Cerebellar cortex (tissue), 1 donor: ENCODE data around the gene SAT1.

Experiments used
- DNase-seq: peaks from one replicate; pipeline ENCODE4 v3.0.0-alpha.2; 2015; ENCODE audit warnings: low spot score

The SAT1 gene

DNA sequence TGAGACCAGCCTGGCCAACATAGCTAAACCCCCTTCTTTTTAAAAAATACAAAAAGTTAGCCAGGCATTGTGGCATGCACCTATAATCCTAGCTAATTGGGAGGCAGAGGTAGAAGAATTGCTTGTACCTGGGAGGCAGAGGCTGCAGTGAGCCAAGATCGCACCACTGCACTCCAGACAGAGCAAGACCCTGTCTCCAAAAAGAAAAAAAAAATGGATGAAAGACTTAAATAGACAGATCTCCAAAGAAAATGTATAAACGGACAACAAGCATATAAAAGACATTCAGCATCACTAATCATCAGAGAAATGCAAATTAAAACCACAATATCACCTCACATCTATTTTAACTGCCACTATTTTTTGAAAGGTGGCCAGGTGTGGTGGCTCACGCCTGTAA is 6.6 kb upstream of the SAT1 start:
- DNase-seq = no peak

DNA sequence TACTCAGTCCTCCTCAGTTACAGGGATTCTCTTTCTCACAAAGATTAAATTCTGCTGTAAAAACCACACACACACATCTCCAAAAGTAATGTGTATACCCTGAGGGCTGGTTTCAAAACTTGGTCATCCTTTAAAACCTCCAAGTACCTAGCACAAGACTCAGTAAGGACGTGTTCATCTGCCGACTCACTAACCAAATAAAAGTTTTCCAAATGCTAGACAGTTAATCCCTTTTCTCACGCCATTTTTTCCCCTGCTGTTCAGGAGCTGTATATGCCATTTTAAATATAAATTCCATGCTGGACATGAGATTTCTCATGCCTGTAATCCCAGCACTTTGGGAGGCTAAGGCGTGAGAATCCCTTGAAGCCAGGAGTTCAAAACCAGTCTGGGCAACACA is 3.9 kb upstream of the SAT1 start:
- DNase-seq = no peak

DNA sequence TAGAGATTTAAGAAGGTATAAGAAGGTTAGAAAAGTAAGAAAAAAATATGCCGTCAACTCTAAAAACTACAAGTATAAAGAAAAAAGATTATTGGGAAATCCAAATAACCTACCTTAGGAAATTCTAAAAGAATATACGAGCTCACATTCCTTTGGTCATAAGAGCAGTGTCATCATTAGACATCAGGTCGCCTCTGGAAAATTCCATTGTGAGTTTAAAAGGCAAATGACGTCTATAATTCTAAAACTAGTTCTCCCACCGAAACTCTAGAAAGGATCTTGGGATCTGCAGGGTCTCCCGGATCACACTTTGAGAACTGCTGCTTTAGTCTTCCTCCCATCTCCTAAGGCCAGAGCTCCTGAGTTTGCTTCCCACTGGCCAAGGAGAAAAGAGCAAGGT is 518 bp upstream of the SAT1 start:
- no peak for DNase-seq

DNA sequence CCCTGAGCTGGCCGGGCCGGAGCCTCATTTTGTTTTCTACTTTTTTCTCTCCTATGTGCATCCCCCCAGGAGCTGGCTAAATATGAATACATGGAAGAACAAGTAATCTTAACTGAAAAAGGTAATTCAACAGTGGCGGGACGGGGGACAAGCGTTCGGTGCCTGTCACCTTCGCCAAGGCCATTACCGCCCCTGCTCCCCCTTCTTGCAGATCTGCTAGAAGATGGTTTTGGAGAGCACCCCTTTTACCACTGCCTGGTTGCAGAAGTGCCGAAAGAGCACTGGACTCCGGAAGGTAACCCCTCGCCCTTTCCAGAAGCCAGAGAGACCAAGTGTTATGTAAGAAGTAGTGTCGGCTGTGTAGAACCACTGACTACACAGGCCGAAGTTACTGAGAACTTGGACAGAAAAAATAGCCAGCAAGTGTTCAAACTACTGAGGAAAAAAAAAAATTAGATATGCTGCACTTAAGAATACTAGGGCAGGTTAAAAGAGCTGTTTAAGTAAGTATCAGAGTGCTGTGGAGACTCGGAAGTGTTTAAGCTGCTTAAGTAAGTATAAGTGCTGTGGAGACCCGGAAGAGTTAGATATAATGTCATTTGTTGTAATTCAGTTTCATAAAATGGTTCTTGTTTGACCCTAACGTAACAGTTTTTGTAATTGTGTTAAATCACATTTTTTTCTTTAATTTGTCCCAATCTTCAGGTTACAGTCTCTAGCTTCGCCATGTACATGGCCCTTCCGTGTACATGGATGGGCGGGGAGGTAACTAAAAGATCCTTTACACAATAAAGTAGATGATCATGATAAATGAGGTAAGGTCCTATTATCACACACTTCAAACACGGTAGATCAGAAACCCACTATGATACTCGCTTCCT is 856 bp downstream of the SAT1 start:
- no peak for DNase-seq

DNA sequence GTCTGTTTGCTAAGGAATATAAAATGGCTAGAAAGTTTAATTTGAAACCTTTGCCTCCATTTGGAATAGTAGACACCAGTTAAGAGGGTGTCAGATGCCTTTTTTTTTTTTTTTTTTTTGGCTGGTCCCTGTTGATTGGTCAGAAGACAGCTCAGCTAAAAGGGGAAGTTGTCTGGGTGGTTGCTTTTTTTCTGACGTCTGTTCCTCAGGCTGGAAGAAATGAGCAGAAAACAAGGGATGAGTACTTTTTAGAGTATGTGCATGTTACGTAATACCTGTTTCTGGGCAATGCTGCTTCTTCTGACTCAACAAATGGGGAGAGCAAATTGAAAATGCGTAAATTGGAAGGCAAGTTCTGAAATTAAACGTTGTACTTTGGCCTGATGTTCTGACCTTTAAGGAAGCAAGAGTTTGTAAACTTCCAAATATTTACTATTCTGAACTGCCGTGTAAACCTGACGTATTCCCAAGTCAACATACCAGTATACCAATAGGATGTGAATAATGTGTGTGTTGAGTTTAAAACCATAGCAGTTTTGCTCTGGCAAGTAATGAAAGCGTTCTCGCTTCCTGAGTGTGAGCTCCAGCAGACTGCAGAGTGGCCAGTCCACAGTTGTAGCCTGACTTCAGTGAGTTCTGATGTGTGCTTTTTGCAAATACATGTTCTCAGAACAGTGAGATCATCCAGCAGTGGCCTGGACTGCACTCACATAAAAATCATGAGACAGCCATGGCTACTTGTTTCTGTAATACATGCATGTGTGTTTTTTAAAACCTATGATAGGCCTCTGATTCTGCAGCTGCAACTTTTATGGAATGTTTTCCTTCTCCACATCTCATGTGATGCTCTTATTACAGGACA is 1.7 kb downstream of the SAT1 start:
- DNase-seq = no peak

DNA sequence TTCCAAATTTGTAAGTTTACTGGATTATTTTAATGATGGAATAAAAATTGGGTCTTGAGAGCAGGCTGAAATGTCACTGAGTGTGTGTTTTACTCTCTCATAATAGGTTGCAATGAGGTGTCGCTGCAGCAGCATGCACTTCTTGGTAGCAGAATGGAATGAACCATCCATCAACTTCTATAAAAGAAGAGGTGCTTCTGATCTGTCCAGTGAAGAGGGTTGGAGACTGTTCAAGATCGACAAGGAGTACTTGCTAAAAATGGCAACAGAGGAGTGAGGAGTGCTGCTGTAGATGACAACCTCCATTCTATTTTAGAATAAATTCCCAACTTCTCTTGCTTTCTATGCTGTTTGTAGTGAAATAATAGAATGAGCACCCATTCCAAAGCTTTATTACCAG is 2.6 kb downstream of the SAT1 start:
- DNase-seq = no peak

DNA sequence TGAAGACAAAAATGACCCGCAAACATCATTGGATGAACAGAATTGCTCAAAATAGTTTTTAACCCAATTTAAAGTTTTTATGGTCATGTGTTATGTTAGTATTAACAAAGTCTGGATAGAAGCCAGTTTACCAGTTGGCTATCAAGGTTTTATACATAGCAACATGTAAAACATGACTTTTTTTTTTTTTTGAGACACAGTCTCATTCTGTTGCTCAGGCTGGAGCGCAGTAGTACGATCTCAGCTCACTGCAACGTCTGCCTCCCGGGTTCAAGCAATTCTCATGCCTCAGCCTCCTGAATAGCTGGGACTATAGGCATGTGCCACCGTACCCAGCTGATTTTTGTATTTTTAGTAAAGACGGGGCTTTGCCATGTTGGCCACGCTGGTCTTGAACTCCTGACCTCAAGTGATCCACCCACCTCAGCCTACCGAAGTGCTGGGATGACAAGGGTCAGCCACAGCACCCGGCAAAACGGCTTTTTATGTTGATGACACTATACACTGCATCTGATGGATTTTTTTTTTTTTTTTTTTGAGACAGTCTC is 3.4 kb downstream of the SAT1 start:
- no peak for DNase-seq

DNA sequence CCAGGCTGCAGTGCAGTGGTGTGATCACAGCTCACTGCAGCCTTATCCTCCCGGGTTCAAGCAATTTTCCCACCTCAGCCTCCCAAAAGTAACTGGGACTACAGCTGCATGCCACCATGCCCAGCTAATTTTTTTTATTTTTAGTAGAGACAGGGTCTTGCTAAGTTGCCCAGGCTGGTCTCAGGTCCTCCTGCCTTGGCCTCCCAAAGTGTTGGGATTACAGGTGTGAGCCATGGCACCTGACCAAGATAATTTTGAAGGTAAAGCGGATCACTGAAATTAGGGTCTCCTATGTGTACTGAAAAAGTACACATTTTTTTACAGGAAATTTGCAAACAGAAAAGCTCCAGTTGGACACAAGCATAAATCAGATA is 4.8 kb downstream of the SAT1 start:
- DNase-seq = no peak

DNA sequence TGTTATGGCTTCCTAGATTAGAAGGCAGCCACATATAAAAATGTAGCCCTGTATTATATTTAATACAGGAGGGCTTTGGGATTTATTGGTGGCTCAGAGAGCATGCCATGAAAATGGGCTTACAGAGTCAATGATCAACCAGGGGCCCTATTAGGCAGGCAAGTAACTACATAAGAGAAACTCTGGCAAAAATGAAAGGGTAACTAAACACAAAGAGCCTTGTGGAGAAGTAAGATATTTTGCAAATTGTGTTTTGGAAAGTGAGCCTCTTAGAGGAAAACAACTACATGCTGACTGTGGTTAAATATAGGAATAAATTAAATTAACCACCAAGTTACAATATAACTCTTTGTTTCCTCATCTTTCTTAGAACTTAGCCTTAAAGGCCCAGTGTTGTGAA is 5.5 kb downstream of the SAT1 start:
- DNase-seq = no peak

DNA sequence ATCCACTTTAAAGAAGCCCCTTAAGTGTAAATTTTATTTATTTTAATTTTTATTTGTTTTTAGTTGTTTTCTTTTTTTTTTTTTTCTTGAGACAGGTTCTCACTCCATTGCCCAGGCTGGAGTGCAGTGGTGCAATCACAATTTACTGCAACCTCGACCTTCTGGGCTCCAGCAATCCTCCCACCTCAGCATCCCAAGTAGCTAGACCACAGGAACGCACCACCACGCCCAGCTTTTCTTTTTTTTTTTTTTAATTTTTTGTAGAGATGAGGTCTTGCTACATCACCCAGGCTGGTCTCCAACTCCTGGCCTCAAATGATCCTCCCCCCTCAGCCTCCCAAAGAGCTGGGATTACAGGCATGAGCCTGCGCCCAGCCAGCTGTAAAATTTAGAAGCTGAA is 6.0 kb downstream of the SAT1 start:
- DNase-seq = no peak

DNA sequence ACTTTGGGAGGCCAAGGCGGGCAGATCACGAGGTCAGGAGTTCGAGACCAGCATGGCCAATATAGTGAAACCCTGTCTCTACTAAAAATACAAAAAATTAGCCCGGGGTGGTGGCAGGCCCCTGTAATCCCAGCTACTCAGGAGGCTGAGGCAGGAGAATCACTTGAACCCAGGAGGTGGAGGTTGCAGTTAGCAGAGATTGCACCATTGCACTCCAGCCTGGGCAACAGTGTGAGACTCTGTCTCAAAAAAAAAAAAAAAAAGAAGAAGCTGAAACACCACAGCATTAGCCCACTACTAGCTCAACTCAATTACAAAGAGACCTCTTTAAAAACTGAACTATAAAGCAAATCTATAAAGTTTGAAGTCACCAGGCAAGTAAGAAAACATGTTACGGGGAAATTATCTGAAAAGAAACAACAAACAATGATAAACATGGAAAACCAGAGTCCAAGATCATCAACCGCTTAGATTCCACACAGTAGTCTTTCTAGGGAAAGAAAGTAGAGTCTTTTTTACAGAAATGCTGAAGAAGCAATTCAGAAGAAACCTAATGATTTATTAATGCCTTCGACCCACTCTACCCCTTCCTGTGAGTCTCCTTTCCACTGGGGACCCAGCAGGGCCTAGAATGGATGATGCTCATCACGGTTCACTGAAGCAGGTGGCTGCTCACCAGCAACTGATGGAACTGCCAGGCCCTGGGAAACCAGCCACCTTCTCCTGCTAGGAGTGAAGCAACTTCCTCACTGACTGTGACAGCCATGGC is 6.6 kb downstream of the SAT1 start:
- DNase-seq = no peak

DNA sequence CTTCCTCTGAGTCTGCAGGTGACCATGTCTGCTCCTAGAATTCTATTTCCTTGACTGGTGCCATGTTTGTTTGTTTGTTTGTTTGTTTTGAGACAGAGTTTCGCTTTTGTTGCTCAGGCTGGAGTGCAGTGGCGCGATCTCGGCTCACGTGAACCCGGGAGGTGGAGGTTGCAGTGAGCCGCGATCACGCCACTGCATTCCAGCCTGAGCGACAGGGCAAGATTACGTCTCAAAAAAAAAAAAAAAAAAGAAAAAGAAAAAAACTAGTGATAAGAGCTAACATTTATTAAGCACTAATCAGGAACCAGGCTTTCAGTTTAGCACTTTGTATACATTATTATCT is 7.2 kb downstream of the SAT1 start:
- DNase-seq = no peak

DNA sequence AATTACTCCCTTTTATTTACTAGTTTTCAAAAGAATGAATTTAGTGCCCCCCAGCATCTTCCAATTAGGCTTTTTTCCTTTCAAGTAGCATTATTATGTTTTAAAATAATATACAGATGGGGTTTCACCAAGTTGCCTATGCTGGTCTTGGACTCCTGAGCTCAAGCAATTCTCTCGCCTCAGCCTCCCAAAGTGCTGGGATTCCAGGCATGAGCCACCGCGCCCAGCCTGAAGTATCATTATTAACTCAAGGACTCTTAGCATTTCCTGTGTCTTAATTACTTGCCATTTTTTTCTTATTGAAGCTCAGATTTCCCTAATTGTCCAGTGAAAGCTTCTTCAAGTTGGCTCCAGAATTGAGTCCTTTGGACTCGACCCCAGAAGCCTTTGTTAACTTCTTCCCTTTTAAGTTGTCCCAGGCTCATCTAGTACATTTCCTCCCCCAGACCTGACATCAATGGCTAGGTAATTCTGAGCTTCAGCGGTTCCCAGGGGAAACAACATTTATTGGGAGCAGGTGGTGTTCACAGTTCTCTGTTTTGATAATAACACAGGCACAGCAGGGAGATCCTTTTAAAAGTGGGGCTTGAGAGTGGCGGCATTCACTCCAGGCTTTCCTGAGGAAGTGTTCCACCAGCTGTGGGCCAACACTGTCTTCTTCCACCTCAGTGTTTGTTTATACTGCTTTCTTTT is 10.0 kb downstream of the SAT1 start:
- no peak for DNase-seq

DNA sequence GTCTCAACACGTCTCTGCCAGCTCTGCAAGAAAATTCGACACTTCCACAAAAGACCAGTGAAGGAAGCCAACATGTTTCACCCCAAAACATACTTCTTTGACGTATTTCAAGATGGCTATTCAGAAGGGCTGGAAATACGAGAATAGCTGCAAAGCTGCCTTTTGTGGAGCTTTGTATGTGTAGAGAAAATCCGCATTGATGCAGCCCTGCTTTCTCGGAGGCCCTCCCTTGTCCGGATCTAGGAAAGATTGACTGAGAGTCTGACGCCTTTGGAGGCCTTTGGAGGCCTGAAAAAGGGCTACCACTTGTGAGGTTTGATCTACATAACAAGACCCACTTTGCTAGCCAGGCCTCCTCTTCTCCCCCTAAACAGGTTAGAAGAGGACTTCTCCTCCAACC is 12.2 kb downstream of the SAT1 start:
- DNase-seq = no peak

DNA sequence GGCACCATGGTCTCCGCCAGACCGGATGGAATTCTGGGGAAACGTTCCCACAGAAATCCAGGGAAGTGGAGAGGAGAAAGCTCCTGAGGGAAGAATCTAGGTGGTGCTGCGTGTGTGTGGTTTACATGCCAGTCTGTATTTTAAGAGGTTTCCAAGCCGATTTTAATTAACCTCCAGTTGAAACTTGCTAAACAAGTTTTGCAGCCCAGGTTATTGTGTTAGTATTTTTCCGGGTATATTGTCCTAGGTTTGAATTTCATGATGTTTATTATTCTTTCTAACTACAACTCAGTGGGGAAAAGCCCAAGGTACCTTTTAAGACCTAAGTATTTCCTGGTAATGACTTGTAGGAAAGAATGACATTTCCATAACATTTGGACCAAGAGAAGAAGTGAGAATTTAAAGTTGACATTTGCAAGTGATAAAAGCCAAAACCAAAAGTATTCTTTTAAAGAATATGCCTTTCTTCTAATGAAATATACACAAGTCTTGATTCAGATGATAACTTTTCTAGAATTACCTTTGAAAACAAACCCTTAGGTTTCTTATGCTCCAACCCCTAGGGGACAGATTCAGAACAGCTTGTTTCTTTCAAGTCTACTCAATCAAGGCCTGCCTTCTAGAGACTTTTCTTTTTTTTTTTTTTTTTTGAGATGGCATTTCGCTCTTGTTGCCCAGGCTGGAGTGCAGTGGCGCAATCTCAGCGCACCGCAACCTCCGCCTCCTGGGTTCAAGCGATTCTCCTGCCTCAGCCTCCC is 14.6 kb downstream of the SAT1 start:
- no peak for DNase-seq

DNA sequence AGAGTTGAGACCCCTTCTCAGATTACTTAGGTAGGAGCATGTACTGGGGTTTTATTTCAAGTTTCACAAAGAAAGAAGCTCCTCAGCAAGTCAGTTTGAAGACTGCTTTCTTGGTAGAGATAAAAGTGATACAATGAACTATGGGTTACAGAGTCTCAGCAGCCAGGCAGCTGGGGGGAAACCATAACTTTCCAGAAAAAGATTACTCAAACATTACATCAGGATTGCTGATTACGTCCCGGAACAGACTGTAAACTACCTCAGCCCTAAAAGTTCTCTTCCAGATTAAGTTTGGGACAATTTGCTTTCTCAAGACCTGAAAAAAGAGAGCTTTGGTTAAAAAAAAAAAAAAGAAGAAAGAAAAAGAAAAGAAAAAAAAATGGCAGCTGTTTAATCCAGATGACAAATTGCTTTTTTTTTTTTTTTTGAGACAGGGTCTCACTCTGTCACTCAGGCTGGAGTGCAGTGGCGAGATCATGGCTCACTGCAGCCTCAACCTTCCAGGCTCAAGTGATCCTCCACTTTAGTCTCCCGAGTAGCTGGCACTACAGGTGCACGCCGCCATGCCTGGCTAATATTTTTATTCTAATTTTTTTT is 16.6 kb downstream of the SAT1 start:
- no peak for DNase-seq

DNA sequence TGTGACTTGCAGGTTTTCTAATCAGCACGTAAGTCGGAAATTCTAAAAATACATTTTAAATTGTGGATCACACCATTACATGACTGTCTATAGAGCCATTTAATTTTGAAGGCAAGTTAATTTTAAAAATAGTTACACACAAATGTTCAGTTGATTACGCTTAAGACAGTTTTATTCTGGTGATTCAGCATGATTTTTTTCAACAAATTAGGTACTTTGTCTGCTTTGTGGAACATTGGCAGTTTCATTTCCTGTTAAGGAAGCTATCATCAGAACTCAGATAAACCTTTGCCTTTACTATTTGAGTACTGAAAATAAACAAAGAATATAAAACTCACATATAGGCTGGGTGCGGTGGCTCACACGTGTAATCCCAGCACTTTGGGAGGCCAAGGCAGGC is 19.5 kb downstream of the SAT1 start:
- DNase-seq = no peak

DNA sequence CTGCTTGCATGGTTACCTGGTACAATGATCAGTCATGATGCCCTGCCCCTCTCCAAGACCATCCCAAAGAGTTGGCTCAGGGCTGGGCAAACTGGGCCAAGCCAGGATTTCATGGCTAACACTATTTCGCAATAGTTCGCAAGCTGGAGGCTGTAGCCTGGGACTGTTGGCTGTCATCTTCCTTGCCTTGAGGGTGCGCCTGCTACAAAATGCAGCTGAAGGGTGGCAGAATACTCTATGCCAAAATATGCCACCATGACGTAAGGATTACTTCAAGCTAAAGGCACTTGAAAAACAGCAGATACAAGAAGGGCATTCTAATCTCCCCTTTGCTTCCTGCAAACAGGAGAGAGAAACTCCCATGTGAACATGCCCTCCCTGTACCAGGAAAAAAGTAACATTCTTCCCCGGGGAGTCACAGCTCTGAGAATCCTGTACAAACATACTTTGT is 21.0 kb downstream of the SAT1 start:
- DNase-seq = no peak

DNA sequence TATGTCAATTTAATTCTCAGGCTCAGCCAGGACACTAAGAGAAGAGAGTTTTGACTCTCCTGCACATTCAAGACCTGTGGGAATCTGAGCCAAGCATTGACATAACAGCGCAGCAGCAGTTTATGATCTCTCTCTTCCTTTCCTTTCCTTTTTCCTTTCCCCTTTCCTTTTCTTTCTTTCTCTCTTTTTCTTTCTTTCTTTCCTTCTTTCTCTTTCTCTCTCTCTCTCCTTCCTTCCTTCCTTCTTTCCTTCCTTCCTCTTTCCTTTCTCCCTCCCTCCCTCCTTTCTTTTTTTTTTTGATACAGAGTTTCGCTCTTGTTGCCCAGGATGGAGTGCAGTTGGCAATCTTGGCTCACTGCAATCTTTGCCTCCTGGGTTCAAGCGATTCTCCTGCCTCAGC is 21.6 kb downstream of the SAT1 start:
- DNase-seq = no peak

DNA sequence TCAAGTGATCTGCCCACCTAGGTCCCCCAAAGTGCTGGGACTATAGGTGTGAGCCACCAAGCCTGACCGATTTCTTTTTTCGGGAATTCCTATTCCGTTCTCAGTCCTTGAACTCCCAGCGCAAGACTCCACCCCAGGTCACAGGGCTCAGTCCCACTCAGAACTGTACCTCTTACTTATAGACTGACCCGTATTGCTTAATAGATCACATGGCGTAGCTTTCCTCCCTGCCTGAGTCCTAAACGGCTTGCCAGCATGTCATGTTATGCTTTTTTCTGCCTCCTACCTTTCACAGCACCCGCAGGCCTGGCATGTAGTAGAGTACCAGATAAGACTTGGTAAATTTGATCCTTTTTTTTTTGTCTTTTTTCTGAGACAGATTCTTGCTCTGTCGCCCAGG is 22.4 kb downstream of the SAT1 start:
- no peak for DNase-seq

DNA sequence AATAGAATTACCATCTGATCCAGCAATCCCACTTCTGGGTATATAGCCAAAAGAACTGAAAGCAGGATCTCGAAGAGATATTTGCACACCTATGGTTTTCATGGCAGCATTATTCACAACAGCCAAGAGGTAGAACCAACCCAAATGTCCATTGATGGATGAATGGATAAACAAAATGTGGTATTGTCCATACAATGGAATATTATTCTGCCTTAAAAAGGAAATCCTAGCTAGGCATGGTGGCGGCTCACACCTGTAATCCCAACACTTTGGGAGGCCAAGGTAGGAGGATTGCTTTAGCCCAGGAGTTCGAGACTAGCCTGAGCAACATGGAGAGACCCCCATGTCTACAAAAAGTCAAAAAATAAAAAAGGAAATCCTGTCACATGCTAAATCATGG is 27.3 kb downstream of the SAT1 start:
- no peak for DNase-seq
